Activated CD8-positive, alpha-beta T cell treated with anti-CD3 and anti-CD28 coated beads for 36 hours (primary cell): ENCODE results near the gene ANKRD66. TPM values are rescaled to one million over a fixed set of nuclear protein-coding genes. Genes with fewer than 3 reads are reported as not detected.

Source experiments
- ATAC-seq: fragments of 200-7000 bp; cut with Tn5 transposase; one replicate; pipeline ENCODE4 v1.10.0; 2021; ENCODE audit warnings: mild to moderate bottlenecking, moderate library complexity
- CTCF ChIA-PET: fragments of 350-600 bp; sonication (Branson Sonifier 250); formaldehyde crosslinking; loops from one replicate; lab custom pipeline; 2021; ENCODE audit warnings: antibody characterized with exemption; lab: Charles Lee
- POLR2A ChIA-PET: fragments of 350-600 bp; sonication (Branson Sonifier 250); formaldehyde crosslinking; loops from one replicate; lab custom pipeline; 2021; ENCODE audit warnings: antibody characterized with exemption; lab: Charles Lee
- DNase-seq: peaks from one replicate; pipeline ENCODE4 v3.0.0-alpha.2; 2020
- H3K27ac Mint-ChIP-seq: one replicate; pipeline ENCODE4 v1.8.0; 2021; ENCODE audit warnings: mild to moderate bottlenecking, mixed read lengths
- H3K27me3 Mint-ChIP-seq: one replicate; pipeline ENCODE4 v1.8.0; 2021; ENCODE audit warnings: mixed read lengths
- H3K36me3 Mint-ChIP-seq: one replicate; pipeline ENCODE4 v1.8.0; 2021; ENCODE audit warnings: low read depth, mixed read lengths
- H3K4me1 Mint-ChIP-seq: one replicate; pipeline ENCODE4 v1.8.0; 2021; ENCODE audit warnings: low read depth, mixed read lengths
- H3K4me3 Mint-ChIP-seq: one replicate; pipeline ENCODE4 v1.8.0; 2021; ENCODE audit warnings: mild to moderate bottlenecking, moderate library complexity, mixed read lengths
- H3K9me3 Mint-ChIP-seq: one replicate; pipeline ENCODE4 v1.8.0; 2021; ENCODE audit warnings: mixed read lengths
- CTCF ChIP-seq: fragments of 200-600 bp; IDR thresholded peaks from one replicate; pipeline ENCODE4 v1.8.0; 2022; ENCODE audit warnings: antibody characterized with exemption, mild to moderate bottlenecking
- intact Hi-C: fragments of 100-400 bp; cut with micrococcal nuclease; formaldehyde crosslinking; loops from one replicate; pipeline ENCODE4 v1.10.0; 2022
- total RNA-seq, 2 experiments: library from RNA; stranded (reverse); gene quantifications; one replicate each; pipeline ENCODE4 v1.2.3, GENCODE V29; 2021

The ANKRD66 gene
- total RNA-seq, 2 experiments from 2014 or later, result not detected

DNA sequence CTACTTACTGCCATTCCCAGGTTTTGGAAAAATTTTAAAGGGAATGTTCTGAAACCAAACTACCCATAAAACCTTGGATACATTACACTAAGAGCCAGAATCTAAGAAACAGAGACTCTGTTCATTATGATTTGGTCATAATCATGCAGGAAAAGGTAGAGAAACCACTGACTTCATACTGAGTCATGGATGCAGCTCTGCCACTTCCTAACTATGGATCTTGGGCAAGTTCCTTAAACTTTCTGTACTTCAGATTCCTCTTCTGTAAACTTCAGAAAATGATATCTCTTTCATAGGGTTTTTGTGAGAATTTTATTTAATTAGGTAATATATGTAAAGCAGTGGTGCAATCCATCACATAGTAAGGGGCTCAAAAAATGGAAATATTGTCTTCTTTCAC is 31.6 kb upstream of the ANKRD66 start:
- Mint-ChIP-seq H3K36me3 (no peaks in the 10 kb centered on the region), H3K9me3 (no peaks in the 10 kb centered on the region), H3K4me1 (no peaks in the 10 kb centered on the region), H3K27ac (no peak overlapping the region), H3K27me3 (peaks cover 17% of the 10 kb centered on the region), H3K4me3 (no peak overlapping the region)
- no peak for TF ChIP-seq CTCF
- POLR2A ChIA-PET, result no interaction called here
- ATAC-seq (no peak), DNase-seq (no peak)
- CTCF ChIA-PET, result no interaction called here
- intact Hi-C loops, result no loop called here

GRCh38 chr6:46719099-46719498 is 27.6 kb upstream of the ANKRD66 start:
- CTCF ChIA-PET, result interaction anchor here (1.3 kb wide), 1 partner anchor 10 kb away, joined by 3 read pairs; no protein-coding TSS in a partner anchor
- H3K27ac Mint-ChIP-seq, result no peak overlapping the region
- no peaks in the 10 kb centered on the region for H3K9me3 Mint-ChIP-seq
- peaks cover 24% of the 10 kb centered on the region for H3K27me3 Mint-ChIP-seq
- POLR2A ChIA-PET, result no interaction called here
- intact Hi-C loops, result no loop called here
- H3K4me3 Mint-ChIP-seq, result no peak overlapping the region
- H3K4me1 Mint-ChIP-seq, result no peaks in the 10 kb centered on the region
- H3K36me3 Mint-ChIP-seq, result no peaks in the 10 kb centered on the region
- DNase-seq (no peak), ATAC-seq (no peak)
- no peak for TF ChIP-seq CTCF

- ATAC-seq (no peak), DNase-seq (no peak)
- POLR2A ChIA-PET, result no interaction called here
- peaks cover 25% of the 10 kb centered on the region for H3K27me3 Mint-ChIP-seq
- CTCF ChIA-PET, result no interaction called here
- intact Hi-C loops, result no loop called here
- H3K9me3 Mint-ChIP-seq, result no peaks in the 10 kb centered on the region
- no peak for TF ChIP-seq CTCF
- no peak overlapping the region for H3K27ac Mint-ChIP-seq
- no peaks in the 10 kb centered on the region for H3K36me3 Mint-ChIP-seq
- no peak overlapping the region for H3K4me3 Mint-ChIP-seq
- H3K4me1 Mint-ChIP-seq, result no peaks in the 10 kb centered on the region
Observed at GRCh38 chr6:46720401-46720800, 26.3 kb upstream of the ANKRD66 start.

DNA sequence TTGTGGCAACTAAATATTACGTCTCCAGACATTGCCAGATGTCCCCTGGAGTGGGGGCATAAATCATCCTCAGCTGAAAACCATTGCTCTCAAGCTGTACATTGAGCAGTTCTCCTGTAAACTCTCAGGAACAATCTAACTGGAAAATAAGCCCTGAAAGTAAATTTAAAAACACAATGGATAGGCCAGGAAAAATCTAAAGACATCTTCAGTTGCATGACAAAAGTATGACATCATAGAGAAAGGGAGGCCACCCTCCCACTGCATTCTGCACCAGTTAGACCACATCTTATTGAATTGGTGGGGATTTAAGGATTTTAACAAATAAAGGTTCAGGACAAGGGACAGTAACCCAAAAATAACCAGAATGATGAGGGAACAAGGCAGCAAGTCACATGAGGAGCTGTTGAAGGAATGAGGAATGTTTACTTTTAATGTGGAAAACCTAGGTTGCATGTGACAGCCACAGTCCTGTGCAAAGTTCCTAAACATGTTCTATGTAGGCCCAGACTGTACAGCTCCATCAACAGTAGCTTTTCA is 16.9 kb upstream of the ANKRD66 start:
- no peak for TF ChIP-seq CTCF
- DNase-seq, result no peak
- no peak overlapping the region for H3K27ac Mint-ChIP-seq
- H3K4me1 Mint-ChIP-seq, result no peaks in the 10 kb centered on the region
- no peaks in the 10 kb centered on the region for H3K9me3 Mint-ChIP-seq
- ChIA-PET CTCF (no interaction called here), POLR2A (no interaction called here)
- intact Hi-C loops, result no loop called here
- peaks cover 41% of the 10 kb centered on the region for H3K27me3 Mint-ChIP-seq
- no peak for ATAC-seq
- no peak overlapping the region for H3K4me3 Mint-ChIP-seq
- no peaks in the 10 kb centered on the region for H3K36me3 Mint-ChIP-seq

DNA sequence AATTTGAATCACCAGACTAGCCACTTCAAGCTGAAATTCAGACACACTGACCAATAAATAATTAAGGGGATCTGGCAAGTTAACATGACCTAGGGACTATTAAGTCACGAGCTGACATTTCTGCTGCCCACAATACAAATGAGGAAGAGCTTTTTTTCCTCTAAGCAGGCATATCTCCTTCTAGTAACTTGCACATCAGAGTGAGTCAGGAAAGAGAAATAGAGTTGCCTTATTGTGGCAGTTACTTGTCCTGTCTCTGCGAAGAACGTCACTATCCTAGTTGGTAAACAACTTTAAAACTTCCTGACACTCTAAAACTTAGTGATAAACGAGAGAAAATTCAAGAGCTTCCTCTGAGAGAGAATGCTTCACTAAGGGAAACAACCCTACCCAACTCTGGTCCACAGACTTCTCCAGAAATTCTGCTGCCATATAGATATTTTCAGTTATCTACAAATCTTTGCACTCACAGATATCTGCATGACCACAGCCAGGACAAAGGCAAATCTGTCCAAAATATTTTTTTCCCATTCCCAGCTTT is 15.7 kb upstream of the ANKRD66 start:
- Mint-ChIP-seq H3K4me3 (no peak overlapping the region), H3K9me3 (no peaks in the 10 kb centered on the region), H3K36me3 (no peaks in the 10 kb centered on the region), H3K27ac (no peak overlapping the region), H3K27me3 (peaks cover 44% of the 10 kb centered on the region), H3K4me1 (no peaks in the 10 kb centered on the region)
- no peak for TF ChIP-seq CTCF
- DNase-seq (no peak), ATAC-seq (no peak)
- intact Hi-C loops, result no loop called here
- ChIA-PET CTCF (no interaction called here), POLR2A (no interaction called here)
